ENCODE measurements around the gene THSD7A. TPM values are rescaled to one million over a fixed set of nuclear protein-coding genes. Genes with fewer than 3 reads are reported as not detected.

The THSD7A gene
- total RNA-seq, 2 experiments from 2014 or later: not detected

DNA sequence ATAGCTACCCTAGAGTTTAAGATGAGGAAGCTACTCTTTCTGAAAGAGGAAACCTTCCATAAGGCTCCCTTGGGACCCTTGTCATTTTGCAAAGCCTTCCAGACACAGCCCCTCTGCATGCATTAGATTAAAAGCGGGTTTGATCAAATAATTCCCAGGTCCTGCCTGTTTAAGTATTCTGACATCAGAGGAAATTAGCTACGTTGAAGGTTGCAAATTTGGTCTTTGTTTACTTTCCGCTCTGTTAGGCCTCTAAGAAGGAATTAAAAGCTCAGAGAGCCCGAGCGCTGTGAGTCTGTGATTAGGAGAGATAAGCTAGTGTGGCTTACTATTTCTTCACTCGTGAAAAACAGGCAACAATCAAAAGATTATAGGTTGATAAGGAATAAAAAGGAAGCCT is 1.4 kb upstream of the THSD7A start:
- ChIA-PET CTCF (interaction anchor here (1.9 kb wide), 1 partner anchor 657 kb away, joined by 6 read pairs; no protein-coding TSS in a partner anchor), POLR2A (no interaction called here)
- DNase-seq: no peak
- Mint-ChIP-seq H3K27me3 (peaks cover 37% of the 10 kb centered on the region), H3K27ac (no peak overlapping the region), H3K36me3 (no peaks in the 10 kb centered on the region), H3K9me3 (no peaks in the 10 kb centered on the region), H3K4me3 (no peak overlapping the region), H3K4me1 (ENCODE audit: low read depth) (peaks cover 12% of the 10 kb centered on the region)
- intact Hi-C loops (cut with micrococcal nuclease): loop anchor here (10.0 kb wide), 1 partner anchor 651 kb away; no protein-coding TSS in a partner anchor

DNA sequence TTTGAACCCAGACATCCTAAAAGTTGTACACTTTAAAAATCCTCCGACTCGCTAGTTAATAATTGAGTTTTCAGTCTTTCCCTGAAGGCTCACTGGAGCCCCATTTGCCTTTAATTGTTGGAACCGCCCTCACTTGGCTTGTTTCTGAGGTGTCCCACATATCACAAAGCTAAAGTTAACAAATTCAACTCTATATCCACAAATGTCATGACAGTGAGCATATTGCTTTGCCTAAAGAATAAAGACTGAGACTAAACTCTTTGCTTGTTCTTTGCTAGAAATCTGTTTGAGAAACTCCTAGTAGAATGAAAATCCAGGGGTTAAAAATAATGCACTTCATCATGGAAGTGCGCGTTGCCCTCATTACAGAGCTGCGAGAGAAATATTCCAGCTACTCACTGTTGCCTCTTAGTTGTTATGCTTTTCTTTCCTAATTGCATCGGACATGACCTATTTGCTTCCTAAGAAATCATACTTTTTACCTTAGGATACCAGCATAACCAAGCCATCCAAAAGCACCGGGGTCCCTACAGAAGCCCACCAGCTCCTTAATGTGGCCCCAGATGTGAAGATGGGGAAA is 752 bp downstream of the THSD7A start:
- H3K27me3 Mint-ChIP-seq: peaks cover 37% of the 10 kb centered on the region
- POLR2A ChIA-PET: no interaction called here
- intact Hi-C loops (cut with micrococcal nuclease): loop anchor here (10.0 kb wide), 1 partner anchor 654 kb away; no protein-coding TSS in a partner anchor

DNA sequence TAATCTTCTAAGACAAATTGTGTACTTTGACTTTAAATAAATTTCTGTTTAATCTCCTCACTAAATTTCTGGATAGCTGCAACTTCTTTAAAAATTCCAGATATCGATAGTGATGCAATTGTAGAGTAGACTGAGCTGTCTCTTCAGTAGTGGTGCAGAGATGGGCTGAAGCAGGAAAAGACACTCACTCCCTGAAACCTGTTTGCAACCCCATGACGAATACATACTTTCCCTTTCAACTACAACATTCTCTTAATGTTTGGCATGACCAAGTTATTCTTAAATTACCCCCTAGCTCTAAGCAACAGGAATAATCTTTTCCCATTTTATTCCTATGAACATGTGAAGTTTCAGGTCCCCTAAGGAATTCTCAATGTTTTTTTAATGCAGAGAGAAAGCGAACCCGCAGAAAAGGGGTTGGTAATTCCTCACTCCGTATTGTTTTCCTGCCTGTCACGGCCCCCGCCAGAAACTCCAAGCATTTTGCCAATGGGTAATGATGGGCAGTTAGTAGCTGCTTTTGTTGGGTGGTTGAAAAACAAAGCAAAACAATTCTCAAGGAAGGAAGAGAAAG is 1.3 kb downstream of the THSD7A start:
- CTCF ChIA-PET: interaction anchor here (1.0 kb wide), 1 partner anchor 14 kb away, joined by 3 read pairs; no protein-coding TSS in a partner anchor
- intact Hi-C loops (cut with micrococcal nuclease): loop anchor here (10.0 kb wide), 1 partner anchor 654 kb away; no protein-coding TSS in a partner anchor
- peak overlapping the region; percentile 6 for H3K4me3 Mint-ChIP-seq

More for the DNA sequence above, 752 bp downstream of the THSD7A start:
- Mint-ChIP-seq H3K27ac (no peak overlapping the region), H3K36me3 (no peaks in the 10 kb centered on the region), H3K4me1 (ENCODE audit: low read depth) (peaks cover 12% of the 10 kb centered on the region), H3K9me3 (no peaks in the 10 kb centered on the region), H3K4me3 (peak overlapping the region; percentile 6)
- DNase-seq: no peak
- CTCF ChIA-PET: interaction anchor here (1.0 kb wide), 1 partner anchor 14 kb away, joined by 3 read pairs; no protein-coding TSS in a partner anchor

DNA sequence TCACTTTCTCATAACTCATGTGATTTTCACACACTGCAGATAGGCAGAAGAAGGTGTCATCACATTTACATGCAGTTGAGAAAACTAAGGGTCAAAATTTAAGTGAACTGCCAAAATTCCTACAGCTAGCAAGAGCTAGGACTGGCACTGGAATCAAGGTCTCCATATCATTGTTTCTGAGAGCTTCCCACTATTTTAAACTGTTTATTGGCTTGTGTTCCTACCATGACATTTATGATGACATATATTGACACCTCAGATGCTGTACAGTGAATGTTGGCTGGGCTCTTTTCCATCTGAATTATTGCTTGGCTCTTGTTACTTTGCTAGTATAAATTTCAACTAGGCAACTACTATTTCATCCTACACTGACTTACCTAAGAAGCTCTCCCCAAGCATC is 2.0 kb downstream of the THSD7A start:
- Mint-ChIP-seq H3K27me3 (peaks cover 37% of the 10 kb centered on the region), H3K9me3 (no peaks in the 10 kb centered on the region), H3K36me3 (no peaks in the 10 kb centered on the region), H3K4me3 (no peak overlapping the region), H3K27ac (no peak overlapping the region), H3K4me1 (ENCODE audit: low read depth) (peaks cover 12% of the 10 kb centered on the region)
- intact Hi-C loops (cut with micrococcal nuclease): loop anchor here (10.0 kb wide), 1 partner anchor 655 kb away; no protein-coding TSS in a partner anchor
- ChIA-PET POLR2A (no interaction called here), CTCF (no interaction called here)
- DNase-seq: no peak

More for the DNA sequence above, 1.3 kb downstream of the THSD7A start:
- Mint-ChIP-seq H3K4me1 (ENCODE audit: low read depth) (peaks cover 12% of the 10 kb centered on the region), H3K27ac (no peak overlapping the region), H3K9me3 (no peaks in the 10 kb centered on the region), H3K36me3 (no peaks in the 10 kb centered on the region), H3K27me3 (peaks cover 37% of the 10 kb centered on the region)
- no peak for DNase-seq
- POLR2A ChIA-PET: no interaction called here

DNA sequence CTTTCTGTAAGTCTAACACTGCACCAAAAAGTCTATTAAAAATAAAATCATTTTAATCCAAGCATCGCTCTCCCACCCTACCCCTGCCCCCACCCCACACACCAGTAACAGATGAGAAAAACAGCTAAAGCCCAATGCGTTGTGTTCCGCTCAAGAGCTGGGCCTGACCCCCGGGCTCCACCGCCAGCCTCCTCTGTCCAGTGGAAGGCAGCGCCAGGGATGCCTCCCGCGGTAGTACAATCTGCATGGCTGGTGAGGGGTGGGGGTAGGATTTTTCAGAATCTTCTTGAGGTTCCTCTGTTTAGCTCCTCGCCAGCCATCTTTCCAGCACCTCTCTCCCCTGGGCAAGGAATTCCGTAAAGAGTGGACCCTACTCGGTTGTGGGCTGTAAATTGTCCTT is 12.1 kb downstream of the THSD7A start:
- no peak overlapping the region for H3K27ac Mint-ChIP-seq
- no peaks in the 10 kb centered on the region for H3K36me3 Mint-ChIP-seq
- POLR2A ChIA-PET: no interaction called here
- no peaks in the 10 kb centered on the region for H3K4me1 Mint-ChIP-seq (ENCODE audit: low read depth)
- no peak for DNase-seq
- CTCF ChIA-PET: no interaction called here
- no peaks in the 10 kb centered on the region for H3K9me3 Mint-ChIP-seq
- intact Hi-C loops (cut with micrococcal nuclease): no loop called here
- H3K27me3 Mint-ChIP-seq: no peaks in the 10 kb centered on the region
- no peak overlapping the region for H3K4me3 Mint-ChIP-seq

DNA sequence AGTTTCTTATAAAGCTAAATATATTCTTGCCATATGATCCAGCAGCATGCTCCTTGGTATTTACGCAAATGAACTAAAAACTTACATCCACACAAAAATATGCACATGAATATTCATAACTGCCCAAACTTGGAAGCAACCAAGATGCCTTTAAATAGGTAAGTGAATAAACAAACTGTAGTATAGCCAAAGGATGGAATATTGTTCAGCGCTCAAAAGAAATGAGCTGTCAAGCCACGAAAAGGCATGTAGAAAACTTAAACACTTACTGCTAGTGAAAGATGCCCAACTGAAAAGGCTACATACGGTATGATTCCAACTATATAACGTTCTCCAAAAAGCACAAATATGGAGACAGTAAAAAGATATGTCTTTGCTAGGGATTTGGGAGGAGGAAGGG is 12.7 kb downstream of the THSD7A start:
- Mint-ChIP-seq H3K36me3 (no peaks in the 10 kb centered on the region), H3K9me3 (no peaks in the 10 kb centered on the region), H3K4me1 (ENCODE audit: low read depth) (no peaks in the 10 kb centered on the region), H3K27me3 (no peaks in the 10 kb centered on the region), H3K27ac (no peak overlapping the region), H3K4me3 (no peak overlapping the region)
- intact Hi-C loops (cut with micrococcal nuclease): no loop called here
- no peak for DNase-seq
- POLR2A ChIA-PET: no interaction called here
- CTCF ChIA-PET: no interaction called here

DNA sequence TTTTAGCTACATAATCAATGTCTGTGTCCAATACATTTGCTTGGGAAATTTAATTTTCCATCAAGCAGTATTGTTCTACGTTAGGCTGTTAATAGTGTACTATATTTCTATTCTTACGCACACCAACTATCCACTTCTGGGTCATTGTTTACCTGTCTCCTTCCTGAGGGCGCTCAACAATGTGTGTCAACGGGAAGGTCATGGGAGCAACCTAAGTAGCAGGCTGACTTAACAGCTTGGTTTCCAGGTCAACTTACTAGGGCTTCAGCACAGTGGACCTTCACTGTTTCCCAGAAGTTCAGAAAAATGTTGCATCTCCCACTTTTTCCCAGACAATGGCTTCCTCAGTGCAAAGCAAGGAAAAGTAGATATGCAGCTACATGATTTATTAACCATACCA is 13.7 kb downstream of the THSD7A start:
- no peak overlapping the region for H3K27ac Mint-ChIP-seq
- no peaks in the 10 kb centered on the region for H3K9me3 Mint-ChIP-seq
- DNase-seq: no peak
- CTCF ChIA-PET: no interaction called here
- H3K4me1 Mint-ChIP-seq (ENCODE audit: low read depth): no peaks in the 10 kb centered on the region
- intact Hi-C loops (cut with micrococcal nuclease): no loop called here
- POLR2A ChIA-PET: no interaction called here
- no peak overlapping the region for H3K4me3 Mint-ChIP-seq
- no peaks in the 10 kb centered on the region for H3K36me3 Mint-ChIP-seq
- H3K27me3 Mint-ChIP-seq: no peaks in the 10 kb centered on the region

DNA sequence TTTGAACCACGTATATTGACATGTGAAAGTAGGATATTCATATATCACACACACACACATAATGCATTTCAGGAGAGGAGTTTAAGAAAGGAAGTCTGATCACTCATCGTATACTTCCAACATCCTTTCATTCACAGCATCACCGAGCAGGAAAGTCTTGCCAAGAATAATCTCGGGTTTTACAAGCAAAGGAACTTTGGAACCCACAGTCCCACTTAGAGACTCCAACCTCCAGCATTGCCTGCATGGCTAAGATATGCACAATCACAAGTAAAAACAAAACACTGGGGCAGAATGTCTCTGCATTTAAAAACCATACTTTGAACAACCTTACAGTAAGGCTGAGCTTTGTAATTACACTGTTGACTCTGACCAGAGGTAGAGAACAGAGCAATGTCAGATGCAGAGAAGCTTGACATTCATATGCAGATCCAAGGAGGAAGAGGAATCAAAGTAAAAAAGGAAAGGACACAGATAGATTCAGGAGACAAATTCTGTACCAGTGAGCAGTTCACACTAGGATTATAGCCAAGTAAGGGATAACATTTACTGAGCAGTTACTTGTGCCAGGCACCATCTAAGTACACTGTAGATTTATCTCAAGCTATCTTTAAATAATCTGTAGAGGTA is 14.8 kb downstream of the THSD7A start:
- H3K9me3 Mint-ChIP-seq: no peaks in the 10 kb centered on the region
- H3K36me3 Mint-ChIP-seq: no peaks in the 10 kb centered on the region
- CTCF ChIA-PET: interaction anchor here (1.1 kb wide), 1 partner anchor 14 kb away, joined by 3 read pairs; no protein-coding TSS in a partner anchor
- intact Hi-C loops (cut with micrococcal nuclease): no loop called here
- POLR2A ChIA-PET: no interaction called here
- no peak for DNase-seq
- no peak overlapping the region for H3K4me3 Mint-ChIP-seq
- no peak overlapping the region for H3K27ac Mint-ChIP-seq
- no peaks in the 10 kb centered on the region for H3K27me3 Mint-ChIP-seq
- no peaks in the 10 kb centered on the region for H3K4me1 Mint-ChIP-seq (ENCODE audit: low read depth)

DNA sequence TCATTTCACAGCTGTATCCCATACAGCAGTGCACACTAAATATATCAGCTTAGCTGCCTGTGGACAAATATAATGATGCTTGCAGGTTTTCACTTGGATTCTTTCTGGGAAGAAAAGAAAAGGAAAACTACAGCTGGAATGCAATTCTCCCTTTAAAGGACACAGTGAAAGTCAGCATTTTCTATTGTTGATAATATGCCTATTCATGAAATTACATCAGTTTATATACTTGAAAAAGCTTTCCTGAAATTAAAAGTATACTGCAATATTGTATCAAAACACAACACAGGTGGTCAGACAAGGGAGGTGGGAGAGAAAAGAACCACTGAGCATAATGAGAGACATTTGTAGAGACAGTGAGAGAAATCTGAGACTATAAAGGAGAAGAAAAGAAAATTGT is 20.3 kb downstream of the THSD7A start:
- CTCF ChIA-PET: no interaction called here
- Mint-ChIP-seq H3K9me3 (no peaks in the 10 kb centered on the region), H3K27me3 (no peaks in the 10 kb centered on the region), H3K4me1 (ENCODE audit: low read depth) (no peaks in the 10 kb centered on the region), H3K27ac (no peak overlapping the region), H3K36me3 (no peaks in the 10 kb centered on the region), H3K4me3 (no peak overlapping the region)
- intact Hi-C loops (cut with micrococcal nuclease): no loop called here
- DNase-seq: no peak
- POLR2A ChIA-PET: no interaction called here

DNA sequence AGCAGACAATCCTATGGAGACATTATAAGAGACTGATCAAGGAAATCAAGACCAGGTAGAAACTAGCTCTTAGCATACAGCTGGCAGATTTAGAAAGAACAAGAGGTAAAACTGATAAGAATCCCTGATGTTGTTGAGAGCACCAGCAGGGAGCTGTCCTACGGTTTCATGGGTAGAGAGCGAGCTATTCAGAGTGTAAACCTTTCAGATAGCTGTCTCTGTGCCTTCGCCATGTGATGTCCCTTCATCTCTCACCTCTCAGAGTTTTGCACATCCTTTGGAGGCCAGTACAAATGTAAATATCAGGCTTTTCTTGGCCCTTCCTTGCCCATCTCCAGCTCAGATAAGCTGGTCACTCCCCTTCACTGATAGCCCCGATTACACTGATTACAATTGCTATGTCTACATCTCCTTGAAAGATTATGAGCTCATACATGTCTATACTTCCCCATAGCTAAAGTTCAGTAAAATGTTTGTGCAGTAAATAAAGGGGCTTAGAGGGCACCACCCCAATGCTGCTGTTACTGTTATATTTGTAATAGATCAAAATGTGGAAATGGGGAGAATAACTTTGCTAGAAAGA is 21.9 kb downstream of the THSD7A start:
- Mint-ChIP-seq H3K36me3 (no peaks in the 10 kb centered on the region), H3K27ac (no peak overlapping the region), H3K9me3 (no peaks in the 10 kb centered on the region), H3K4me3 (no peak overlapping the region), H3K27me3 (no peaks in the 10 kb centered on the region), H3K4me1 (ENCODE audit: low read depth) (no peaks in the 10 kb centered on the region)
- ChIA-PET POLR2A (no interaction called here), CTCF (no interaction called here)
- no peak for DNase-seq
- intact Hi-C loops (cut with micrococcal nuclease): no loop called here

DNA sequence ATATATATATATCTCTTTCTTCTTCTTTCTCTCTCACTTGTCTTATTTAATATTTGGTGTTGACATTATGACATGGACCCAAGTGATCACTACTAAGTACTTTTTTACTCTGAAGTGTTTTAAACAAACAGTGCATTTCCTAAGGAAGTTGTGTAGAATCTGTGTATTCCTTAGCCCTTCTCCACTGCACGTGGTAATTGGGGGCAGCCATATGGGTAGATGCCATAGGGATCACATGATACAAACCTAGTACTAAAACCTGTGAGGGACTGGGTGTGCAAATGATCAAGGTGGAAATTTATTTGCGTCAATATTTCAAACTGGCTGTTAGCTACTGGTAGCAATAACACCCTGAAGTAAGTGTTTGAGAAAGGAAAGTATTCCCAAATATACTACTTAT is 25.0 kb downstream of the THSD7A start:
- Mint-ChIP-seq H3K36me3 (no peaks in the 10 kb centered on the region), H3K27ac (no peak overlapping the region), H3K9me3 (no peaks in the 10 kb centered on the region), H3K4me1 (ENCODE audit: low read depth) (no peaks in the 10 kb centered on the region), H3K27me3 (no peaks in the 10 kb centered on the region), H3K4me3 (no peak overlapping the region)
- DNase-seq: no peak
- intact Hi-C loops (cut with micrococcal nuclease): no loop called here
- ChIA-PET CTCF (no interaction called here), POLR2A (no interaction called here)

DNA sequence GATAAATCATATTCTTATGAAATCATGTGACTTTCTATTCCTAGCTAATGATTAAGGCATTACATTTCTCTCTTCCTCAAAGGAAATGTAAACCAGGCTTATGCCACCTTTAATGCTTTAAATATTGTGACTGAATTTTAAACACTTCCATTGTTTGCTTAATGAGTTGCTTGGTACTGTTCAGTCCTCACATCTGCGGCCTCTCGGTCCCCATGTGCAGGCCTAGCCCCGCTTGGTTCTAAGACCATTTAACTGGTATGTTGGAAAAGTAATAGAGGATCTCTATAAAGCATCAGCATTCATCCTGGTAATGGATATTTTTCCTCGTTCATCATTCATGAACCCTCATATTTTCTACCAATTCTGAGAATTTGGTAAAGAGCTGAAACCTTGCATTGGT is 27.4 kb downstream of the THSD7A start:
- no peak for DNase-seq
- no peaks in the 10 kb centered on the region for H3K27me3 Mint-ChIP-seq
- H3K4me3 Mint-ChIP-seq: no peak overlapping the region
- H3K36me3 Mint-ChIP-seq: no peaks in the 10 kb centered on the region
- intact Hi-C loops (cut with micrococcal nuclease): no loop called here
- H3K4me1 Mint-ChIP-seq (ENCODE audit: low read depth): no peaks in the 10 kb centered on the region
- no peaks in the 10 kb centered on the region for H3K9me3 Mint-ChIP-seq
- H3K27ac Mint-ChIP-seq: no peak overlapping the region
- ChIA-PET CTCF (no interaction called here), POLR2A (no interaction called here)
